Raji (cell line): ENCODE data around the gene JAZF1.

ENCODE experiments used
- POLR2A ChIP-seq: IDR thresholded peaks from 2 replicates; pipeline ENCODE4 v1.6.1; 2011; ENCODE audit warnings: low read depth, low read length, control low read depth; ENCODE audit not compliant: insufficient read depth

JAZF1 gene

DNA sequence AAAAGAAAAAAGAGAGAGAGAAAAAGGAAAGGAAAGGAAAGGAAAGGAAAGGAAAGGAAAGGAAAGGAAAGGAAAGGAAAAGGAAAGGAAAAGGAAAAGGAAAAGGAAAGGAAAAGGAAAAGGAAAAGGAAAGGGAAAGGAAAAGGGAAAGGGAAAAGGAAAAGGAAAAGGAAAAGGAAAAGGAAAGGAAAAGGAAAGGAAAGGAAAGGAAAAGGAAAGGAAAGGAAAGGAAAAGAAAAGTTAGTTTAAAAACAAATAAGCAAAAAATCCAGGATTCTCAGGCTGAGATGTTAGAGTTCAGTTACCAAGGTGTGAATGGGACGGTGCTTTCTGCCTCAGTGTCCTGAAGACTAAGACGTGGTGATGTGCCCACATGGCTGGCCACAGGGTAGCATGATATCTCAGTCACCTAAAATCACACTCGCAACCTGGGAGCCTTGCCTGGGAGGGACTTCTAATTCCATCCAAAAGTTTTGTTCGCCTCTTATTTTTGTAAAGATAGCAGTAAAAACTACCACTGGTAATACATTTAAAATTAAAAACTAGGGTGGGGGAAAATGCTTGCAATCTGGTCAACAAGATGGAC lies 70.1 kb downstream of the JAZF1 start:
- no peak for TF ChIP-seq POLR2A

DNA sequence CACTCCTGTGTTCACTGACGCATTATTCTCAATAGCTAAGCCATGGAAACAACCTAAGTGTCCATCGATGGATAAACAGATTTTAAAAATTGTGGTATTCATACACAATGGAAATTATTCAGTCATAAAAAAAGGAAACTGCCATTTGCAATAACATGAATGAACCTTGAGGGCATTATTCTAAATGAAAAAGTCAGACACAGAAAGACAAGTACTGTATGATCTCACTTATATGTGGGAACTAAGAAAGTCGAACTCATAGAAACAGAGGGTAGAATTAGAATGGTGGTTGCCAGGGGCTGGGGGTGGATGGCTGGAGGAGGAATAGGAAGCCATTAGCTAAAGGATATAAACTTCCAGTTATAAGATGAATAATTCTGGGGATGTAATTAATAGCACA lies 71.8 kb downstream of the JAZF1 start:
- no peak for TF ChIP-seq POLR2A

DNA sequence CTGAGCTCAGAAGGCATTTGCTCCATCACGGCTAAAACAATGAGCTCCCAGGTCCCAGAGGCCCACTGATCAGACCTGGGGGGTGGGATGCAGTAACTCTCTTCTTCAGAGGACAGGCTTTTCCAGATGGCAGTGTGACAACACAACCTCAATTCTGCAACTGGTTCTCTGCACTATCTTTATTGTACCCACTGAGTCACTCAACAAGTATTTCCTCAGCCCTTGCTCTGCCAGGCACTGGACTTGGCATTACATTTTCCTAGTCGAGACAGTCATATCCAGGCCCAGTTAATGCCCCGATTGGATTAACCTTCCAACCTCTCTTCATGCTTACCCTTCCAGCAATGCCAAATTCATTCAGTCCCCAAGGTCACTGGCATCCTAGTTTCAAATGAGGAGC lies 72.6 kb downstream of the JAZF1 start:
- TF ChIP-seq POLR2A = no peak

DNA sequence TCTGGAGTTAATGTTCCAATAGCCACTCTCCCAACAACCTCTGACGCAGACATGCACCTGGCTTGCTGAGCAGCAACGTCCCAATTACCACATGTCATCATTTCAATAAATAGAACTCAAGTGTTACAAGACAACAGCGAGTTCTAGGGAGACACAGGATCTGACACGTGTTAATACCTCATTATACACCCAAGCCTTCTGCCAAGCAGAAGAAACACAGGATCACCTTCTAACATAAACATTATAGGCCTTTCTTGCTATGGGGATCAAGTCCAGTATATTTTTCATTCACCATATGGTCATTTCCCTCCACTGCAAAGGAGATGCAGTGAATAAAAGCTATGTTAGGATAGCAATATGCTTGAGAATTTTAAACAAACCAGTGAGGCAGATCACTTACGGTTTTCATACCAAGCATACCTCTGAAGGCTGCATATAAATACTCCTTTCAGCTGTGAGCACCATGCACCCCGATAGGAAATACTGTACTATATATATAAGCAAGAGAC lies 74.2 kb downstream of the JAZF1 start:
- TF ChIP-seq POLR2A = no peak

DNA sequence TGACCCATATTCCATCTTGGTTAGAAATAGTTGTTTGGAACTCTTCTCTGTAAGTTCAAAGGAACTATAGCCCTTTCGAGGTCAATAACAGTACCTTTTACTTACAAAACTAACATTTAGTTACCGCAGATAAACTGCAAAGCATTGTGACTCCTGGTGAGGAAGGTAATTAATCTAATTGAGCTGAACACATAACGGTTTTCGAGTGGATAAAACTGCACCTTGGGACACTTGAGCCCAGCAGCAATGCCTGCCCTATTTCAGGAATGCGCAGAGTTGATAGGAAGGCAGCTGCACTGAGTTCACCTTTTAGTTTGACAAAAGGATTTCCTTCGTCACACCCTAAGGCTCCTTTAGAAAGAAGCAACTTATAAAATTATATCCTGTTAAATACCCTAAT lies 75.4 kb downstream of the JAZF1 start:
- no peak for TF ChIP-seq POLR2A

DNA sequence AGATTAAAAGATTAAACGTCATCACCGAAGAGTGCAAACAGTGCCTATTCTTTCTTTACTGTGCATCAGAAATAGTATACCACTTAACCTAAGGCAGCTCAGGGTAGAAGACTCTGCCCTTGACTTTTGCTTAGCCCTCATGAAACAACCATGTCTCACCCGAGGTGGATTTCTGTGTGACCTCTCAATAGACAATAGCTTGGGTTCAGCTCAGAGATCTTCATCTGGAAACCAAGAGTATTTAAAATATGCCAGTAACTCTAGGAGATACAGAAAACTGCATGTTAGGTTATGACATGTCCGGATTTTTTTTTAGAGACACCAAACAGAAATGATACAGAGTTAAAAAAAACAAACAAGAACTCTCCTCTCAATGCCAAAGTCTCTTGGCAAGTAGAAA lies 75.8 kb downstream of the JAZF1 start:
- no peak for TF ChIP-seq POLR2A

DNA sequence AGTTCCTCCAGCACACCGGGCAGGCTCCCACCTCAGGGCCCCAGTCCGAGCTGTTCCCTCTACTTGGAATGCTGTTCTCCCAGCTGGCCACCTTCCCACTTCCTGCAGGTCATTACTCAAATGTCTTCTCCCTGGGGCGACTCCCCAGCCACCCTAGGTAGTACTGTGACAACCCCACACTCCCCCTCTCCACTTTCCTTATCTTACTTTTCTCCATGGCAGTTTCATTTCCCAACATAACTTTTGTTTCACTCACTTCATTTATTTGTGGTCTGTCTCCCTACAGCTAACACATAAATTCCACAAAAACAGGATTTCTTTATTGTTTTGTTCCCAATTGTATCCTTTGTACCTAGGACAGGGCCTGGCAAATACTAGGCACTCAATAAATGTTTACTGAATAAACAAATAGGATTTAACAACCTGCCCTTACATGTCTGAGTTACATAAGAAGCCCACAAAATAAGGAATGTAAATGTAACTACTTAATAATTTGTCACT lies 76.5 kb downstream of the JAZF1 start:
- TF ChIP-seq POLR2A = no peak

DNA sequence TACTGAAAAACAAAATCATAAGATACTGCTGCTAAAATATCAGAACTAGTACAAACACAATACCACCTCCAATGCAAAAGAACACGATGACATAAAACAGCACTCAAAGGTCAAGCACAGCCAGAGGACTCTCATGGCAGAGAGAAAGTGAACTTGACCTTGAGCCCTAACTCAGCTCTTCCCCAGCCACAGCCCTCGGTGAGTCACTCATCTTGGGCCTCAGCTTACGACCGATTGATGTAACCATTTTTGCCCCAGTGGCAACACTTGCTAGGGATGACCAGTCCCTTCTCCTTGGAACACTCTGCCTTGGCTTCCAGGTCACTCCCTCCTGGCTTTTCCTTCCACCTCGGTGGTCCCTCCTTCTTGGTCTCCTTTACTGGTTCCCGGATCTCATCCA lies 77.8 kb downstream of the JAZF1 start:
- no peak for TF ChIP-seq POLR2A

DNA sequence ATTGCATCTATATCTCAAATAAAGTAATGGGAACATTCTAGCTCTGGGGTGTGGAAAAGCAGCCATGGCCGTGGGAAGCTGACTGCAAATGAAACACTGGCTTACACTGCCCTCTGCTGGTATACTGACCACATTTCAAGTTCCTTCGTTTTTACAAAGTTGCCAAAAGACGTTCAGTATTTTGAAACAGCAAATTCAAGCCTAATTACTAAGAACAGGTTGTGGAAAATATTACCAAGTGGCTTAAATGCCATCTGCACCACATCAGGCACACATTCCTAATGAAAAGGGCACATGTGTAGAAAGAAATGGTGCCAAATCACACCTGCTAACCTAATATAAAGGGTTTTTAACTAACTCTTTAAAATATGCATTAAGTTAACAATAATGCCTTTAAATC lies 83.9 kb downstream of the JAZF1 start:
- no peak for TF ChIP-seq POLR2A

DNA sequence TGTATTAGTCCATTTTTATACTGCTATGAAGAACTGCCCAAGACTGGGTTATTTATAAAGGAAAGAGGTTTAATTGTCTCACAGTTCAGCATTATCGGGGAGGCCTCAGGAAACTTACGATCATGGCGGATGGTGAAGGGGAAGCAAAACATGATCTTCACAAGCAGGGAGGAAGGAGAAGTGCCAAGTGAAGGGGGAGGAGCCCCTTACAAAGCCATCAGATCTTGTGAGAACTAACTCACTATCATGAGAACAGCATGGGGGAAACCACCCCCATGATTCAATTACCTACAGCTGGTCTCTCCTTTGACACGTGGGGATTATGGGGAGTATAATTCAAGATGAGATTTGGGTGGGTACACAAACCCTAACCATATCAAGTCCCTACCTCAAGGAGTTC lies 85.4 kb downstream of the JAZF1 start:
- TF ChIP-seq POLR2A = no peak

DNA sequence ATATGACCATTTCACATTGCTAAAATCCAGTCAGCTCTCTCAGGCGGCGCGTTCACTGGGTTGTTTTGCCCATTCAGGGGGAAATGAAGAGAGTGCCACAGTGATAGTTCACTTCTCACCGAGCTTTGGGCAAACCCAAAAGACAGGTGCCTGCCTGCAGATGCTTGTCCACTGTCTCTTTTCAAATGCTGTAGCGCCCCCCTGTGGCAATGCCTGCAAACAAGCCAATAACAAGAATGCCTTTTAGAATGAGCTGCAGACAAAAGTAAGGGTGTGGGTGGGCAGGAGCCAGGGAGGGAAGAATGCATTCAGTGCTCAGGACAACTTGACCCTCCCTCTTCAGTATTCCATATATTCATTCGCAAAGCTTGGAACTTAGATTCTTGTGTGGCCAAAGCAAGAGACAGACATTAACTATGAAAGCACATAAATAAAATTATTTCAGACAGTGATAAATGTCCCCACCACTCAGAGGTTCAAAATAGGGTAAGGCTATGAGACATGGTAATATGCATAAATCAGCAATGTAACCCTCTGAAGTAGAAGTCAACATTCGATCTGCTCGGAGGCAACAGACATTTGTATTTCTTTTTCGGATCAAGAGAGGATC lies 86.9 kb downstream of the JAZF1 start:
- no peak for TF ChIP-seq POLR2A

DNA sequence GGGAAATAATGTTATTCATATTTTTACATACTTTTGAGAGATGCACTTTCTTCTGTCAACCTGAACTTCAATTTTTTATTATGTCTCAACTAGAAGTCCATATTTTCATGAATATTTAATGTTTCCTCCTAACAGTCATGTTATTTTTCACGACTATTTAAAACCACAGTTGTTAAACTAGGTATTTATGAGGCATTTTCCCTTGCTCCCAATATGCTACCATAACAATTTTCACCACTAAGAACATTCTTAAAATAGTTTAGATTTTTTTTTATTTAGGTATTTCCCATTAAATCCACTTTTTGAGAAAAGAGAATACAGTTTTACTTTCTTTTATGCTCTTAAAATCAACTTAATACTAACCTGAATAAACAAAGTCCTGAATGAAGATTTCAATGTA lies 89.4 kb downstream of the JAZF1 start:
- TF ChIP-seq POLR2A = no peak

DNA sequence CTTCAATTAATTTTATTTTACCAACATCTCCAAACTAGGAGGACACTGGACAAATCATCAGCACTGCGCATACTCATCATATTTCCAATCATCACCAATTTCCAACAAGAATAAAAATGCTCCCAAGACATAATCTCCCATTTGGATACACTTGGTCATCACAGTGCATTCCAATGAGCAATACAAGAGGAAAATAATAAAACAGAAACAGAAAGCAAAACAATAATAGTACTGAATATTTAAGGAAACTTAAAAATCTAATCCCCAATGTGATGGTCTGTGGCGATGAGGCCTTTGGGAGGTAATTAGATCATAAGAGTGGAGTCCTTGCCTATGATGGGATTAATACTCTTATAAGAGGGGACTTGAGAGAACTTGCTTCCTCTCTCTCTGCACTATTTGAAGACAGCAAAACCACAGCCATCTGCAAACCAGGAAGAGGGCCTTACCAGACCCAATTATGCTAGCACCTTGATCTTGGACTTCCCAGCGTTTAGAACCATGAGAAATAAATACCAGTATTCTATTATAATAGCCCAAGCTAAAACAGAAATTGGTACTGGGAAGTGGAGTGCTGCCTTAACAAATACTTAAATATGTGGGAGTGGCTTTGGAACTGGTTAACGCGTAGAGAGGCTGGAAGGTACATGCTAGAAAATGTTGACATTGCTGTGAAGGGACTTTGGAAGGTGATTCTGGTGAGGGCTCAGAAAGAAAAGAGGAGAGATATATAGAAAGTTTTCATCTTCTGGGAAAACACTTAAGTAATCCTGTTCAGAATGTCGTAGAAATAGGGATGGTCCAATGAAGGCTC lies 91.5 kb downstream of the JAZF1 start:
- no peak for TF ChIP-seq POLR2A

DNA sequence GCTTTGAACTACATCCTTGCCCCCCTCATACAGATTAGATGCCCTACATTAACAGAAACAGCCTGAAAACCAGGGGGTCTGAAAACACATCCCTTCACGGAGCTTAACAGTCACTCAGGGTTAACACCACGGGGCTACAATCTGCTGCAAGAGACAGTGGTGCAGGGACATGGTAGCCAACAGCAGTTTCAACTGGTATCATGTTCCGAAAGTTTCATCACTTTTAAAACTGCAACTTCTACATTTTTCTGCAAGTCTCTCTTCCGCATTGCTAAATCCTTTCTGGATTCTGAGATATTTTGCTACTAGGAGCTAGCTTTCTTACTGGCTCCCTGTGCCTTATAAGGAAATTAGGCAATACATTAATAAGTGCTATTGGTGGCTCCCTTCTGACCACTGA lies 92.6 kb downstream of the JAZF1 start:
- TF ChIP-seq POLR2A = no peak

DNA sequence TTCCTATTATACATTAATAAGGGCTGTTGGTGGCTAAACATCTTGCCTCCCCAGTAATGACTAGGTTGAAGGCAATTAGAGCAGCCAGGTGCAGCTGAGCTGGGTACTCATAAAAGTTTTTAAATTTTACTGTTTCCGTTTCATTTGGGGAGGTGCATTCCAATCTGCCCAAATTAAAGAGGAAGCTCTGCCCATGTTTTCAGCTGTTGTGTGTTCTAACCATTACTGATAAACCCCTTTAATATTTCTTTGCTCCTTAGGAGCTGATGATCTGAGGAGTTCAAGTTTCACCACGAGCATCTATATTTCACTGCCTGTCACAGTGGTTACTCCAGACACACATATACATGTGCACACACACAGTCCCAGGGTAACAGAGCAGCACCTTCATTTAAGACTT lies 94.4 kb downstream of the JAZF1 start:
- no peak for TF ChIP-seq POLR2A
